GM19452 (cell line): Measurements from ENCODE around the gene C20orf202.
"Not testable (repeated sequence)": the region's sequence is repeated elsewhere in the genome, so short reads cannot be mapped to it uniquely, and the experiment has no call there.

Source experiments
- ATAC-seq: cut with Tn5 transposase; IDR thresholded peaks from one replicate; pipeline ENCODE4 v1.9.1; 2021; ENCODE audit not compliant: unreplicated experiment

Gene C20orf202

GRCh38 chr20:1207293-1207878, 4.1 kb downstream of the C20orf202 start:
- no peak for ATAC-seq

- ATAC-seq, result no peak
Measured at GRCh38 chr20:1209447-1210387, 6.5 kb downstream of the C20orf202 start.

GRCh38 chr20:1210501-1210900, 7.2 kb downstream of the C20orf202 start:
- ATAC-seq, result no peak

- ATAC-seq, result no peak
Measured at GRCh38 chr20:1212023-1212422, 8.8 kb downstream of the C20orf202 start.

- ATAC-seq, result no peak
Measured at GRCh38 chr20:1212607-1213396, 9.5 kb downstream of the C20orf202 start.

- no peak for ATAC-seq
Measured at GRCh38 chr20:1214838-1215261, 11.6 kb downstream of the C20orf202 start.

GRCh38 chr20:1215386-1216170, 12.3 kb downstream of the C20orf202 start:
- ATAC-seq, result no peak

- ATAC-seq, result not testable (repeated sequence)
Measured at GRCh38 chr20:1216527-1217427, 13.5 kb downstream of the C20orf202 start.

GRCh38 chr20:1222750-1223149, 19.5 kb downstream of the C20orf202 start:
- ATAC-seq, result not testable (repeated sequence)

- ATAC-seq, result no peak
Measured at GRCh38 chr20:1224205-1224890, 21.1 kb downstream of the C20orf202 start.

- ATAC-seq, result no peak
Measured at GRCh38 chr20:1225263-1225782, 22.1 kb downstream of the C20orf202 start.

- peak; percentile 53 for ATAC-seq
Measured at GRCh38 chr20:1225783-1226654, 22.8 kb downstream of the C20orf202 start, which contains the start of gene RAD21L1. Gene RAD21L1 (plus strand): TSS chr20:1226044. CDS start chr20:1228454, 2,410 bp downstream.

- ATAC-seq, result no peak
Measured at GRCh38 chr20:1229541-1229940, 26.3 kb downstream of the C20orf202 start.

- no peak for ATAC-seq
Measured at GRCh38 chr20:1232286-1233111, 29.2 kb downstream of the C20orf202 start.

- ATAC-seq, result no peak
Measured at GRCh38 chr20:1240549-1240948, 37.3 kb downstream of the C20orf202 start.

GRCh38 chr20:1241456-1241855, 38.2 kb downstream of the C20orf202 start:
- ATAC-seq, result no peak

- no peak for ATAC-seq
Measured at GRCh38 chr20:1242099-1242498, 38.8 kb downstream of the C20orf202 start.
